H1 (cell line): ENCODE measurements around the gene INIP. TPM values are rescaled to one million over a fixed set of nuclear protein-coding genes. Genes with fewer than 3 reads are reported as not detected.

Experiments used
- CTCF ChIA-PET: fragments of 300-600 bp; sonication (Branson Sonifier 250); formaldehyde crosslinking; loops from one replicate; lab custom pipeline; 2021; ENCODE audit not compliant: partially characterized antibody; lab: Charles Lee
- POLR2A ChIA-PET: fragments of 300-600 bp; sonication (Branson Sonifier 250); formaldehyde crosslinking; loops from one replicate; lab custom pipeline; 2021; ENCODE audit warnings: inconsistent platforms; ENCODE audit not compliant: partially characterized antibody; lab: Charles Lee
- DNase-seq, 2 experiments: peaks; one replicate each; pipeline versions ENCODE4 v3.0.0 to v3.0.0-alpha.2; 2010 to 2022; ENCODE audit warnings: low spot score in 2 of 2, low read depth in 1 of 2, mixed read lengths in 1 of 2
- FAIRE-seq: peaks from 2 replicates; lab custom pipeline; 2011; peaks lifted over from hg19 to GRCh38; lab: Jason Lieb, UNC
- H2AFZ ChIP-seq: 2 replicates; pipeline ENCODE4 v1.8.1; 2012; ENCODE audit warnings: low read length, inconsistent platforms
- H2AK5ac ChIP-seq: 2 replicates; pipeline ENCODE4 v1.6.1; 2013; ENCODE audit warnings: low read depth, low read length
- H2BK120ac ChIP-seq: replicated peaks from 2 replicates; pipeline ENCODE3; 2013; ENCODE audit warnings: low read depth, low read length, inconsistent platforms
- H2BK12ac ChIP-seq: 2 replicates; pipeline ENCODE4 v1.6.1; 2013; ENCODE audit warnings: low read depth, low read length
- H2BK15ac ChIP-seq: 2 replicates; pipeline ENCODE4 v1.6.1; 2013; ENCODE audit warnings: low read length
- H2BK20ac ChIP-seq: 2 replicates; pipeline ENCODE4 v1.6.1; 2013; ENCODE audit warnings: low read length
- H2BK5ac ChIP-seq: 2 replicates; pipeline ENCODE4 v1.6.1; 2013; ENCODE audit warnings: low read depth, low read length
- H3K14ac ChIP-seq: 2 replicates; pipeline ENCODE4 v1.6.1; 2013; ENCODE audit warnings: inconsistent platforms; ENCODE audit not compliant: insufficient read length
- H3K18ac ChIP-seq: 2 replicates; pipeline ENCODE4 v1.6.1; 2013; ENCODE audit warnings: low read length; ENCODE audit errors: extremely low read depth
- H3K23ac ChIP-seq: 2 replicates; pipeline ENCODE4 v1.6.1; 2013; ENCODE audit warnings: inconsistent platforms; ENCODE audit not compliant: insufficient read length
- H3K23me2 ChIP-seq: 2 replicates; pipeline ENCODE4 v1.6.1; 2013; ENCODE audit warnings: low read depth, low read length
- H3K27ac ChIP-seq: 2 replicates; pipeline ENCODE4 v1.6.1; 2011; ENCODE audit warnings: low read depth, low read length, inconsistent platforms
- H3K27me3 ChIP-seq, 4 experiments: replicated peaks in 1 of 4; 1 replicate in 1 of 4; 2 replicates in 3 of 4; pipeline versions ENCODE4 v1.6.1 to v1.8.1; 2011 to 2013; ENCODE audit warnings: low read length in 3 of 4, mild to moderate bottlenecking in 3 of 4, inconsistent platforms in 2 of 4, mixed read lengths in 2 of 4, moderate library complexity in 1 of 4; ENCODE audit not compliant: control insufficient read depth in 3 of 4, insufficient read depth in 3 of 4; ENCODE audit errors: extremely low read depth in 1 of 4
- H3K36me3 ChIP-seq, 4 experiments: 2 replicates each; pipeline versions ENCODE4 v1.6.1 to v1.8.1; 2011 to 2013; ENCODE audit warnings: mild to moderate bottlenecking in 4 of 4, low read length in 3 of 4, moderate library complexity in 2 of 4, control low read depth in 1 of 4, inconsistent platforms in 1 of 4; ENCODE audit not compliant: insufficient read depth in 4 of 4, control insufficient read depth in 2 of 4
- H3K4ac ChIP-seq: replicated peaks from 2 replicates; pipeline ENCODE3; 2013; ENCODE audit warnings: low read length, low read depth, mixed read lengths, inconsistent platforms; ENCODE audit not compliant: insufficient read length
- H3K4me1 ChIP-seq, 4 experiments: replicated peaks in 1 of 4; 1 replicate in 1 of 4; 2 replicates in 3 of 4; pipeline versions ENCODE4 v1.6.1 to v1.8.1; 2011 to 2013; ENCODE audit warnings: low read length in 3 of 4, inconsistent platforms in 2 of 4, mixed read lengths in 1 of 4; ENCODE audit not compliant: insufficient read depth in 4 of 4, control insufficient read depth in 3 of 4
- H3K4me2 ChIP-seq, 2 experiments: 2 replicates each; pipeline versions ENCODE4 v1.6.1 to v1.8.1; 2011 to 2013; ENCODE audit warnings: low read depth in 2 of 2, low read length in 2 of 2, control low read depth in 1 of 2, inconsistent platforms in 1 of 2, mild to moderate bottlenecking in 1 of 2; ENCODE audit not compliant: insufficient read depth in 1 of 2
- H3K4me3 ChIP-seq, 4 experiments: fragments of 200-600, 300-600 bp in 1 of 4; sonication (generic), shearing (Covaris generic), sonication (Bioruptor Twin) in 1 of 4; 2 replicates each; pipeline versions ENCODE4 v1.5.1 to v1.8.1; 2011 to 2016; ENCODE audit warnings: low read length in 4 of 4, low read depth in 3 of 4, control low read depth in 2 of 4, inconsistent platforms in 2 of 4, mild to moderate bottlenecking in 2 of 4, mixed read lengths in 1 of 4, moderate library complexity in 1 of 4; ENCODE audit not compliant: insufficient read depth in 2 of 4; ENCODE audit errors: extremely low read depth in 1 of 4
- H3K56ac ChIP-seq: replicated peaks from 2 replicates; pipeline ENCODE3; 2013; ENCODE audit warnings: low read depth, mild to moderate bottlenecking, mixed read lengths, low read length, inconsistent platforms; ENCODE audit not compliant: insufficient read length
- H3K79me1 ChIP-seq: 2 replicates; pipeline ENCODE4 v1.6.1; 2013; ENCODE audit warnings: low read depth, low read length, control low read depth
- H3K79me2 ChIP-seq, 2 experiments: 2 replicates each; pipeline versions ENCODE4 v1.6.1 to v1.8.1; 2012 to 2013; ENCODE audit warnings: low read length in 2 of 2, mild to moderate bottlenecking in 2 of 2, inconsistent platforms in 1 of 2; ENCODE audit not compliant: insufficient read depth in 2 of 2, control insufficient read depth in 1 of 2
- H3K9ac ChIP-seq, 4 experiments: replicated peaks in 1 of 4; 1 replicate in 1 of 4; 2 replicates in 3 of 4; pipeline versions ENCODE4 v1.6.1 to v1.8.1; 2011 to 2013; ENCODE audit warnings: low read depth in 3 of 4, low read length in 3 of 4, control low read depth in 2 of 4, mild to moderate bottlenecking in 2 of 4, moderate library complexity in 2 of 4, inconsistent platforms in 1 of 4; ENCODE audit errors: extremely low read depth in 1 of 4
- H3K9me3 ChIP-seq, 2 experiments: 2 replicates each; pipeline versions ENCODE4 v1.6.1 to v1.8.1; 2012 to 2013; ENCODE audit warnings: mild to moderate bottlenecking in 2 of 2, moderate library complexity in 2 of 2, control low read depth in 1 of 2, inconsistent platforms in 1 of 2, low read depth in 1 of 2, low read length in 1 of 2, mixed read lengths in 1 of 2; ENCODE audit not compliant: insufficient read depth in 2 of 2
- H4K20me1 ChIP-seq, 2 experiments: replicated peaks in 1 of 2; 2 replicates each; pipeline versions ENCODE3 to v1.8.1; 2011 to 2013; ENCODE audit warnings: inconsistent platforms in 2 of 2, low read length in 2 of 2, mild to moderate bottlenecking in 1 of 2; ENCODE audit not compliant: insufficient read depth in 2 of 2, control insufficient read depth in 1 of 2
- H4K5ac ChIP-seq: 2 replicates; pipeline ENCODE4 v1.6.1; 2013; ENCODE audit warnings: low read length, low read depth, mixed read lengths, inconsistent platforms; ENCODE audit not compliant: insufficient read length
- H4K8ac ChIP-seq: 2 replicates; pipeline ENCODE4 v1.8.0; 2013; ENCODE audit warnings: mild to moderate bottlenecking, moderate library complexity, low read length, inconsistent platforms; ENCODE audit not compliant: insufficient read depth; ENCODE audit errors: extremely low read depth
- H4K91ac ChIP-seq: replicated peaks from 2 replicates; pipeline ENCODE3; 2013; ENCODE audit warnings: low read length, mixed read lengths, inconsistent platforms; ENCODE audit not compliant: insufficient read length
- BACH1 ChIP-seq: IDR thresholded peaks from 2 replicates; pipeline ENCODE4 v1.6.1; 2012; ENCODE audit warnings: low read length, improper control_type of control experiment
- BRCA1 ChIP-seq: IDR thresholded peaks from 2 replicates; pipeline ENCODE4 v1.6.1; 2012; ENCODE audit warnings: low read depth, low read length, improper control_type of control experiment
- EGR1 ChIP-seq: IDR thresholded peaks from 2 replicates; pipeline ENCODE4 v1.6.1; 2011; ENCODE audit warnings: low read depth, low read length, borderline replicate concordance
- EZH2 ChIP-seq: fragments of 200-600 bp; sonication (generic); IDR thresholded peaks from 2 replicates; pipeline ENCODE4 v1.7.1; 2012; ENCODE audit warnings: low read depth, mild to moderate bottlenecking, moderate library complexity, low read length, inconsistent platforms; ENCODE audit not compliant: severe bottlenecking
- FOSL1 ChIP-seq: IDR thresholded peaks from 2 replicates; pipeline ENCODE4 v1.6.1; 2011; ENCODE audit warnings: mild to moderate bottlenecking, low read depth, low read length, moderate library complexity; ENCODE audit not compliant: insufficient read depth
- JUN ChIP-seq: IDR thresholded peaks from 2 replicates; pipeline ENCODE4 v1.6.1; 2011; ENCODE audit warnings: low read depth, mild to moderate bottlenecking, improper control_type of control experiment, low read length
- MAX ChIP-seq: IDR thresholded peaks from 2 replicates; pipeline ENCODE4 v1.6.1; 2012; ENCODE audit warnings: inconsistent platforms
- RNF2 ChIP-seq: fragments of 200-900, 300-1000 bp; sonication (generic); IDR thresholded peaks from 2 replicates; pipeline ENCODE4 v1.7.1; 2016; ENCODE audit warnings: borderline replicate concordance, low read depth, mild to moderate bottlenecking, antibody characterized with exemption, low read length; ENCODE audit not compliant: poor library complexity, severe bottlenecking; ENCODE audit errors: missing control alignments
- SIX5 ChIP-seq: IDR thresholded peaks from 2 replicates; pipeline ENCODE4 v1.6.1; 2011; ENCODE audit warnings: mild to moderate bottlenecking, low read depth, low read length
- SP1 ChIP-seq: IDR thresholded peaks from 2 replicates; pipeline ENCODE4 v1.6.1; 2011; ENCODE audit warnings: low read depth, low read length
- WGBS, 2 experiments: shearing (Covaris generic) in 1 of 2; methylation state at CpG; one replicate each; pipeline versions ENCODE4 v1.1.6 to v1.1.7; 2013 to 2015; ENCODE audit warnings: low lambda C conversion rate in 2 of 2, mixed read lengths in 2 of 2, inconsistent platforms in 1 of 2, low coverage in 1 of 2, missing lambda C conversion rate in 1 of 2; ENCODE audit not compliant: insufficient replicate concordance in 2 of 2, insufficient coverage in 1 of 2, insufficient read length in 1 of 2; ENCODE audit errors: extremely low coverage in 1 of 2, missing lambda C conversion rate in 1 of 2; 5-methylcytosine and 5-hydroxymethylcytosine counted together
- polyA plus RNA-seq, 7 experiments: library from polyadenylated mRNA; depleted of rRNA in 3 of 7; stranded (reverse) in 5 of 7; unstranded in 2 of 7; fragments of >200 nt in 5 of 7; fragments of 200-250 nt in 2 of 7; gene quantifications; 1 replicate in 5 of 7; 2 replicates in 1 of 7; 4 replicates in 1 of 7; pipeline versions ENCODE4 v1.2.1 to v1.2.3, GENCODE V29; 2011 to 2013; ENCODE audit warnings: missing spikeins in 2 of 7, mixed read lengths in 2 of 7
- total RNA-seq: library from RNA; stranded (reverse); fragmentation: NEBNext Ultra II Directional; extraction: Animal tissue kit (Norgen Biotek cat#: 25700); gene quantifications from 2 replicates; pipeline ENCODE4 v1.2.1, GENCODE V29; 2021
- TF ChIP-seq, protein P1 (sequence below): IDR thresholded peaks from 2 replicates; pipeline ENCODE4 v1.6.1; 2011; ENCODE audit warnings: low read length, improper control_type of control experiment

INIP gene
- total and polyA plus RNA-seq, 2 of the 8 experiments (the other 6 are each of a cell fraction or from before 2014, with no cell fraction given), result 10.7 to 18.3 TPM

- ChIA-PET POLR2A (no interaction called here), CTCF (interaction anchor here (3.5 kb wide), 1 partner anchor 10 kb away, joined by 18 read pairs; no protein-coding TSS in a partner anchor)
- Histone ChIP-seq H2BK5ac (no peak overlapping the region), H3K27me3 (no peaks in the 10 kb centered on the region), H2BK120ac (no peak overlapping the region), H4K20me1 (peaks cover 0 to 3% of the 10 kb centered on the region in 2 experiments), H3K9me3 (no peaks in the 10 kb centered on the region), H3K23me2 (no peaks in the 10 kb centered on the region), H3K27ac (no peak overlapping the region), H3K23ac (no peak overlapping the region), H3K4me3 (no peak overlapping the region), H3K79me1 (0 out of 2 replicates have a peak, but pooled peaks cover 2% of the 10 kb centered on the region), H4K91ac (no peak overlapping the region), H3K4me2 (no peak overlapping the region), H3K14ac (no peak overlapping the region), H2BK20ac (no peak overlapping the region), H2BK15ac (no peak overlapping the region), H3K79me2 (no peaks in the 10 kb centered on the region), H4K8ac (no peak overlapping the region), H3K4me1 (no peaks in the 10 kb centered on the region), H2AK5ac (no peak overlapping the region), H2AFZ (no peak overlapping the region), H2BK12ac (no peak overlapping the region), H3K4ac (no peak overlapping the region), H3K9ac (no peak overlapping the region), H3K56ac (no peak overlapping the region), H4K5ac (no peak overlapping the region), H3K18ac (no peak overlapping the region), H3K36me3 (peaks cover 0 to 25% (median 2%) of the 10 kb centered on the region in 4 experiments; a peak in 4 of 8 replicates)
- DNase-seq (no peak), FAIRE-seq (no peak)
- 91% methylated on average over 3 of the region's 4 CpGs; no CpG with 5 or more reads in 1 of the 2 experiments for WGBS, 2 experiments
- TF ChIP-seq, protein P1, sequence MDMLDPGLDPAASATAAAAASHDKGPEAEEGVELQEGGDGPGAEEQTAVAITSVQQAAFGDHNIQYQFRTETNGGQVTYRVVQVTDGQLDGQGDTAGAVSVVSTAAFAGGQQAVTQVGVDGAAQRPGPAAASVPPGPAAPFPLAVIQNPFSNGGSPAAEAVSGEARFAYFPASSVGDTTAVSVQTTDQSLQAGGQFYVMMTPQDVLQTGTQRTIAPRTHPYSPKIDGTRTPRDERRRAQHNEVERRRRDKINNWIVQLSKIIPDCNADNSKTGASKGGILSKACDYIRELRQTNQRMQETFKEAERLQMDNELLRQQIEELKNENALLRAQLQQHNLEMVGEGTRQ, result no peak
- TF ChIP-seq JUN (no peak), EZH2 (no peak), MAX (no peak), RNF2 (no peak), SP1 (no peak), SIX5 (no peak), EGR1 (no peak), BACH1 (no peak), BRCA1 (no peak), FOSL1 (no peak)
Measured at GRCh38 chr9:112694706-112695555, 23.0 kb downstream of the INIP start.
